GM13977 (cell line): ENCODE measurements around the gene ECD.

ENCODE experiments used
- DNase-seq: peaks from one replicate; pipeline ENCODE4 v3.0.0; 2012; ENCODE audit warnings: low spot score
- in situ Hi-C: fragments of 300-500 bp; cut with MboI; formaldehyde crosslinking; loops from one replicate; pipeline ENCODE4 v1.12.0; 2022; ENCODE audit warnings: low sequenced_read_pairs, low pct_unique_long_range_greater_than_20kb, mixed read lengths, inconsistent platforms; ENCODE audit not compliant: unreplicated experiment
- TF ChIP-seq, protein P1 (sequence below): IDR thresholded peaks from 2 replicates; pipeline ENCODE4 v1.5.1; 2012; ENCODE audit warnings: mild to moderate bottlenecking, control low read depth; ENCODE audit not compliant: insufficient read depth; ENCODE audit errors: extremely low read depth, missing control alignments

The ECD gene

DNA sequence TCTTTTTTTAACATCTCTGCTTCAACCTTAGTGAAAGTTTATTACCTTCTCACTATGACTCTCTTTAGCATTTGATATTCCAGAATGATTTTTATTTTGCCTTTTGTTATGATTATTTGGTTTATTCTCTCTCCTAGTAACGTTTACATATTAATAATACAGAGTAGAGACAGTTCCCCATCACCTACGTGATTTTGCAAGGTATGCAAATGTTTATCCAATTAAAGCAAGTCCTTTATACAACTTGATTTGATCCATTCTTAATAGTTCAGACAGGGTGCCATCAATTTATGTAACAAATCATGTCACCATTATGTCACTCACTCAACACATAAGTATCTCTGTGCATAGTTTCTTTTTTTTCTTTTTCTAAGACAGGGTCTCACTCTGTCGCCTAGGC lies 26.2 kb downstream of the ECD start:
- TF ChIP-seq, protein P1, sequence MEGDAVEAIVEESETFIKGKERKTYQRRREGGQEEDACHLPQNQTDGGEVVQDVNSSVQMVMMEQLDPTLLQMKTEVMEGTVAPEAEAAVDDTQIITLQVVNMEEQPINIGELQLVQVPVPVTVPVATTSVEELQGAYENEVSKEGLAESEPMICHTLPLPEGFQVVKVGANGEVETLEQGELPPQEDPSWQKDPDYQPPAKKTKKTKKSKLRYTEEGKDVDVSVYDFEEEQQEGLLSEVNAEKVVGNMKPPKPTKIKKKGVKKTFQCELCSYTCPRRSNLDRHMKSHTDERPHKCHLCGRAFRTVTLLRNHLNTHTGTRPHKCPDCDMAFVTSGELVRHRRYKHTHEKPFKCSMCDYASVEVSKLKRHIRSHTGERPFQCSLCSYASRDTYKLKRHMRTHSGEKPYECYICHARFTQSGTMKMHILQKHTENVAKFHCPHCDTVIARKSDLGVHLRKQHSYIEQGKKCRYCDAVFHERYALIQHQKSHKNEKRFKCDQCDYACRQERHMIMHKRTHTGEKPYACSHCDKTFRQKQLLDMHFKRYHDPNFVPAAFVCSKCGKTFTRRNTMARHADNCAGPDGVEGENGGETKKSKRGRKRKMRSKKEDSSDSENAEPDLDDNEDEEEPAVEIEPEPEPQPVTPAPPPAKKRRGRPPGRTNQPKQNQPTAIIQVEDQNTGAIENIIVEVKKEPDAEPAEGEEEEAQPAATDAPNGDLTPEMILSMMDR, result no peak
- in situ Hi-C loops, result no loop called here
- no peak for DNase-seq

DNA sequence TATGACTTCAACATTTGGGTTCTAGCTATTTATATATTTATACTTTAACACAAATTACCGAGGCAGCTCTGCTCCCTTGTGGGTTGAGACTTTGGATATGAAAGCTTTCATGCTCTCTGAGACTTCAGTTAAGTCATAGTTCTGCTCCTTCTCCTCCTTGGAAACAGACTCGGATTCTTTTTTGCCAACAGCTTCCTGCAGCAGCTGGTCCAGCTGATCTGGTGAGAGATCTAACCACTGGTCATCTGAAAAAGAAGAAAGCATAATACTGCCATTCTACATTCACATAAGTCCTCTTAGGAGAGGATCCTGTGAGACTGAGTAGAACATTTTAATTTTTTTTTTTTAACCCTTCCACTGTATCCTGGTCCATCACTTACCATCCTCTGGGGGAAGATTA lies 28.6 kb downstream of the ECD start:
- DNase-seq, result no peak
- in situ Hi-C loops, result no loop called here
- TF ChIP-seq, protein P1, result no peak

DNA sequence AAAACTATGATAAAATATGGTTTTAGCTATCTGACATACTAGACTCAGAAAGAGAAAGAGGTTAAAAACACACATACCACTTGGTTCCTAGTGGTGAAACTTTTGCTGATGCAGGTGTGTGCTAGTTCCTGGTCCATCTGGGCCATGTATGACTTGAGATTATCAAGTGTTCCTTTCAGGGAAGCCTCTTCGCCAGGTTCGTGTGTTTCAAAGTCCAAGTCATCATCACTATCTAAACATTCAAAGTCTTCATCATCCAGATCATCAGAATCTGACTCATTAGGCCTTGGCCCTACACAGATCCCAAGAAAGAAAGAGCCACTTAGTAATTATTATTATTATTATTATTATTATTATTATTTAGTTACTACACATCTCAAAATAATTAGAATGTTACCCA lies 31.2 kb downstream of the ECD start:
- in situ Hi-C loops, result no loop called here
- DNase-seq, result no peak
- TF ChIP-seq, protein P1, result no peak

DNA sequence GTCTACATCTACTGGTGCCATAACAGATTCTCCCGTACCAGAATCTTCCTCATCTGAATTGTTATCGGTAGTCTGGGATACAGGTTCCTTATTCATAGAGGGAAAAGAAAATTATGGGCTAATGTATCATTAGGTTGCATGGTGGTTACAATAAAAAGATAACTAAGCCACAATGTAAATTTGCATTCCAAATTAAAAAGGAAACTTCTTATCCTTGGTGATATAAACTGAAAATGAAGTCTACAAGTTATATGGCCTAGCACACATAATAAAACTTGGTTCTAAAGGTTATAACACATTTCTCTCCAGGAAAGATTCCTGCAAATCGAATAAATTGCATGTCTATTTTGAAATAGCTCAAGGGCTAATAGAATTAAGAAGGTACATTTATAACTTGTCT lies 33.1 kb downstream of the ECD start:
- TF ChIP-seq, protein P1, result no peak
- no peak for DNase-seq
- in situ Hi-C loops, result no loop called here

GRCh38 chr10:73131913-73132686 lies 35.7 kb downstream of the ECD start:
- DNase-seq, result no peak
- TF ChIP-seq, protein P1, result no peak
- in situ Hi-C loops, result no loop called here

DNA sequence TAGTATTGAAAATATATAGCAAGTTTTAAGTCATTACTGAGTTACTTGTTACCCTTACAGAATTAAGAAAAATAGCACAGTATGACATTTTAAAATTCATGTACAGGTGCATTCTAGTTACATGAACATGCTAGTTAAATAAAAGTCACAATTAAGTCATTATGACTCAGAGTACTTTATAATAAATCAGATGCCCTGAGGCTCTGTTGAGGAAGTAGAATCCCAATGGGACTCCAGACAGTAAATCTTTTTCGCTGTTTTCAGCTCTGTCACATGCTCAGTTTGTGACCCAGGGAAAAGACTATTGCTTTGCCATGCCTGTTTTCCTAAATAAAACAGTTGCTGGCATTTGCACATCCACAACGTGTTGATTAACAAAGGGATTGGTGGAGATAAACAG lies 36.5 kb downstream of the ECD start:
- in situ Hi-C loops, result no loop called here
- TF ChIP-seq, protein P1, result no peak
- DNase-seq, result no peak
